Hepatocyte (in vitro differentiated cells): ENCODE data around the gene MPG. TPM values are rescaled to one million over a fixed set of nuclear protein-coding genes. Genes with fewer than 3 reads are reported as not detected.

Source experiments
- DNase-seq: peaks from one replicate; pipeline ENCODE4 v3.0.0-alpha.2; 2016; ENCODE audit warnings: low spot score
- H2AFZ ChIP-seq: fragments of 200-600 bp; sonication (generic); 2 replicates; pipeline ENCODE4 v1.6.0; 2016; ENCODE audit warnings: antibody characterized with exemption, mild to moderate bottlenecking
- H3K27ac ChIP-seq: fragments of 200-600 bp; sonication (generic); 2 replicates; pipeline ENCODE4 v1.5.1; 2016; ENCODE audit warnings: mild to moderate bottlenecking
- H3K27me3 ChIP-seq: fragments of 200-600 bp; sonication (generic); 2 replicates; pipeline ENCODE4 v1.6.1; 2016
- H3K36me3 ChIP-seq: fragments of 200-600 bp; sonication (generic); replicated peaks from 2 replicates; pipeline ENCODE4 v1.5.1; 2016; ENCODE audit warnings: low read depth; ENCODE audit not compliant: insufficient read depth
- H3K4me1 ChIP-seq: fragments of 200-600 bp; sonication (generic); 2 replicates; pipeline ENCODE4 v1.5.1; 2016; ENCODE audit warnings: mild to moderate bottlenecking, moderate library complexity; ENCODE audit not compliant: insufficient read depth
- H3K4me2 ChIP-seq: fragments of 200-600 bp; sonication (generic); 2 replicates; pipeline ENCODE4 v1.6.0; 2016
- H3K4me3 ChIP-seq: fragments of 200-600 bp; sonication (generic); 2 replicates; pipeline ENCODE4 v1.5.1; 2016; ENCODE audit warnings: mild to moderate bottlenecking
- H3K79me2 ChIP-seq: fragments of 200-600 bp; sonication (generic); 2 replicates; pipeline ENCODE4 v1.6.0; 2017; ENCODE audit warnings: mild to moderate bottlenecking
- H3K9me2 ChIP-seq: fragments of 200-600 bp; sonication (generic); replicated peaks from 2 replicates; pipeline ENCODE4 v1.6.0; 2017; ENCODE audit warnings: mild to moderate bottlenecking; ENCODE audit not compliant: insufficient read depth
- H3K9me3 ChIP-seq: fragments of 200-600 bp; sonication (generic); 2 replicates; pipeline ENCODE4 v1.5.1; 2016; ENCODE audit warnings: low read depth, mild to moderate bottlenecking
- H4K20me1 ChIP-seq: fragments of 200-600 bp; sonication (generic); 2 replicates; pipeline ENCODE4 v1.6.0; 2016; ENCODE audit warnings: mild to moderate bottlenecking; ENCODE audit not compliant: insufficient read depth, poor library complexity, severe bottlenecking
- CTCF ChIP-seq: fragments of 200-600 bp; sonication (generic); IDR thresholded peaks from 2 replicates; pipeline ENCODE4 v1.5.1; 2016; ENCODE audit warnings: antibody characterized with exemption, mild to moderate bottlenecking; ENCODE audit not compliant: poor library complexity
- EZH2 ChIP-seq: fragments of 200-600 bp; sonication (generic); IDR thresholded peaks from 2 replicates; pipeline ENCODE4 v1.6.1; 2016; ENCODE audit warnings: antibody characterized with exemption, mild to moderate bottlenecking, borderline replicate concordance
- EZH2phosphoT487 ChIP-seq: fragments of 200-600 bp; sonication (generic); IDR thresholded peaks from one replicate; pipeline ENCODE4 v1.6.1; 2018; ENCODE audit warnings: antibody characterized with exemption, mild to moderate bottlenecking, low read depth, moderate library complexity; ENCODE audit not compliant: unreplicated experiment, severe bottlenecking
- WGBS: methylation state at CpG from one replicate; pipeline ENCODE4 v1.1.6; 2016; ENCODE audit warnings: low lambda C conversion rate; ENCODE audit errors: missing lambda C conversion rate; 5-methylcytosine and 5-hydroxymethylcytosine counted together
- polyA plus RNA-seq: library from polyadenylated mRNA; unstranded; fragments of >200 nt; fragmentation: Nextera tagmentation; extraction: Ambion mirVana; gene quantifications from 2 replicates; pipeline ENCODE4 v1.2.1, GENCODE V29; 2016
- total RNA-seq: library from RNA; depleted of rRNA; stranded (reverse); fragments of >200 nt; gene quantifications from 2 replicates; pipeline ENCODE4 v1.2.3, GENCODE V29; 2014

Gene MPG
- total and polyA plus RNA-seq, 2 experiments from 2014 or later, result 67.4 to 83.9 TPM

- H3K4me3 ChIP-seq, result no peak overlapping the region
- TF ChIP-seq CTCF (no peak), EZH2phosphoT487 (no peak), EZH2 (no peak)
- no peaks in the 10 kb centered on the region for H3K9me2 ChIP-seq
- H3K27me3 ChIP-seq, result no peaks in the 10 kb centered on the region
- H3K9me3 ChIP-seq, result no peaks in the 10 kb centered on the region
- no peaks in the 10 kb centered on the region for H3K36me3 ChIP-seq
- H4K20me1 ChIP-seq, result no peaks in the 10 kb centered on the region
- WGBS, result 92% methylated on average over 23 of the region's 23 CpGs
- no peaks in the 10 kb centered on the region for H3K4me1 ChIP-seq
- no peaks in the 10 kb centered on the region for H3K79me2 ChIP-seq
- H2AFZ ChIP-seq, result no peak overlapping the region
- H3K27ac ChIP-seq, result no peak overlapping the region
- DNase-seq, result no peak
- H3K4me2 ChIP-seq, result no peak overlapping the region
Measured at GRCh38 chr16:86483-86952, 8.5 kb downstream of the MPG start.

GRCh38 chr16:88613-89012 is 10.6 kb downstream of the MPG start:
- H3K9me3 ChIP-seq, result no peaks in the 10 kb centered on the region
- no peaks in the 10 kb centered on the region for H4K20me1 ChIP-seq
- TF ChIP-seq EZH2phosphoT487 (no peak), CTCF (no peak), EZH2 (no peak)
- H3K79me2 ChIP-seq, result no peaks in the 10 kb centered on the region
- no peaks in the 10 kb centered on the region for H3K9me2 ChIP-seq
- no peak overlapping the region for H2AFZ ChIP-seq
- no peak overlapping the region for H3K27ac ChIP-seq
- no peaks in the 10 kb centered on the region for H3K4me1 ChIP-seq
- H3K27me3 ChIP-seq, result no peaks in the 10 kb centered on the region
- H3K4me3 ChIP-seq, result no peak overlapping the region
- no peak for DNase-seq
- H3K4me2 ChIP-seq, result no peak overlapping the region
- H3K36me3 ChIP-seq, result no peaks in the 10 kb centered on the region
- WGBS, result 99% methylated on average over 14 of the region's 14 CpGs

GRCh38 chr16:89391-90302 is 11.6 kb downstream of the MPG start:
- H3K27me3 ChIP-seq, result no peaks in the 10 kb centered on the region
- no peaks in the 10 kb centered on the region for H3K4me1 ChIP-seq
- H3K36me3 ChIP-seq, result no peaks in the 10 kb centered on the region
- no peaks in the 10 kb centered on the region for H3K9me3 ChIP-seq
- WGBS, result 98% methylated on average over 26 of the region's 30 CpGs
- H4K20me1 ChIP-seq, result no peaks in the 10 kb centered on the region
- H2AFZ ChIP-seq, result no peak overlapping the region
- H3K79me2 ChIP-seq, result no peaks in the 10 kb centered on the region
- H3K9me2 ChIP-seq, result no peaks in the 10 kb centered on the region
- TF ChIP-seq EZH2, result no peak
- TF ChIP-seq EZH2phosphoT487, result no peak
- TF ChIP-seq CTCF, result no peak
- H3K4me2 ChIP-seq, result no peak overlapping the region
- no peak overlapping the region for H3K4me3 ChIP-seq
- no peak overlapping the region for H3K27ac ChIP-seq
- DNase-seq, result no peak
